Spinal cord (tissue), 10 donors: Measurements from ENCODE around the gene ZNF674. TPM values are rescaled to one million over a fixed set of nuclear protein-coding genes. Genes with fewer than 3 reads are reported as not detected.

Experiments used
- DNase-seq, 6 donors: peaks; one replicate each; pipeline versions ENCODE4 v3.0.0 to v3.0.0-alpha.2; 2013 to 2015; ENCODE audit warnings: low spot score in 6 of 6, low read depth in 4 of 6
- H3K27ac ChIP-seq: one replicate; pipeline ENCODE4 v1.5.1; 2013; ENCODE audit warnings: low read depth, low read length, control low read depth
- H3K27me3 ChIP-seq: one replicate; pipeline ENCODE4 v1.6.1; 2013; ENCODE audit warnings: low read length; ENCODE audit not compliant: control insufficient read depth, insufficient read depth
- H3K36me3 ChIP-seq: one replicate; pipeline ENCODE4 v1.6.1; 2013; ENCODE audit warnings: low read length; ENCODE audit not compliant: control insufficient read depth, insufficient read depth
- H3K4me1 ChIP-seq: one replicate; pipeline ENCODE4 v1.6.1; 2013; ENCODE audit warnings: low read length; ENCODE audit not compliant: control insufficient read depth, insufficient read depth
- H3K4me3 ChIP-seq: one replicate; pipeline ENCODE4 v1.5.1; 2013; ENCODE audit warnings: low read depth, low read length, control low read depth
- H3K9me3 ChIP-seq: one replicate; pipeline ENCODE4 v1.6.1; 2013; ENCODE audit warnings: low read length; ENCODE audit not compliant: control insufficient read depth, insufficient read depth
- WGBS: methylation state at CpG from one replicate; pipeline ENCODE4 v1.1.5; 2013; ENCODE audit warnings: missing lambda C conversion rate; ENCODE audit not compliant: insufficient coverage; 5-methylcytosine and 5-hydroxymethylcytosine counted together
- polyA plus RNA-seq, 2 donors: library from polyadenylated mRNA; unstranded; fragments of 120-200 nt; gene quantifications; one replicate each; pipeline ENCODE4 v1.2.1, GENCODE V29; 2013; ENCODE audit not compliant: insufficient read length in 2 of 2
- total RNA-seq, 2 donors: library from RNA; depleted of rRNA in 1 of 2; stranded (reverse); fragments of 120-200 nt in 1 of 2; fragments of >200 nt in 1 of 2; gene quantifications; one replicate each; pipeline versions ENCODE4 v1.2.3 to v1.2.4, GENCODE V29; 2013 to 2014
- donor health status: healthy.

The ZNF674 gene
- total and polyA plus RNA-seq, 4 donors: 7.0 to 7.8 (median 7.2) TPM

DNA sequence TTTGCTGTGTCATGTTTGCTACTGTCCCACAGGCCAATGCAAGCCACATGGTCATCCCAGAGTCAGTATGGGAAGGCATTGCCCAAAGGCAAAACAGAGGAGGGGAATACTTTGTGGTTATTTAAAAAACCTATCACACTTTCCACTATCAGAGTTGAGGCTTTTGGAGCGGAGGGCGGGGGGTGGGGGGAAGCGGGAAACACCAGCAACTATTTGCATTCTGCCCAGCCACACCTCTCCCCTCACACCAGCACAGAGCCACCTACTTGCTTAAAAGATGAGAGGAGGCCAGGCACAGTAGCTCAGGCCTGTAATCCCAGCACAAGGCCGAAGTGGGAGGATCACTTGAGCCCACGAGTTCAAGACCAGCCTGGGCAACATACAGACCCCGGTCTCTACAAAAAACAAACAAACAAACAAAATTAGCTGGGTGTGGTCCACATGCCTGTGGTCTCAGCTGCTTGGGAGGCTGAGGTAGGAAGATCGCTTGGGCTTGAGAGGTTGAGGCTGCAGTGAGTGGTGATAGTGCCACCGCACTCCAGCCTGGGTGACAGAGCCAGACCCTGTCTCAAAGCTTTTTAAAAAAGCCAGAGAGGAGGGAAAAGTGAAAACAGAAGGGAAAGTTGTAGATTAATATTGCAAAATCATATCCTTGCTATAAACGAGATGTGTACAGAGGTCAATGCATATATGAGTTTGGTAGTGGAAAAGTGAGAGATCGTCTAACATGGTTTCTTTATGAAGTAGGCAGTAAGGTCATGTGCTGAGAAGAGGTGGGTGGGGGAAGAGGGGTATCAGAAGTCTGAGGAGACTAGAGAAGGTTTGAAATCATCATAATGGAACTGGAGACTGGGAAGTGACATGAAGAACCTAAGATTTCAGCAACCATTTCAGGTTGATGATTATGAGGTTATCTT lies 26.5 kb upstream of the ZNF674 start:
- H3K36me3 ChIP-seq: no peaks in the 10 kb centered on the region
- H3K27ac ChIP-seq: no peak overlapping the region
- no peak for DNase-seq
- no peak overlapping the region for H3K4me3 ChIP-seq
- H3K9me3 ChIP-seq: no peaks in the 10 kb centered on the region
- H3K27me3 ChIP-seq: peaks cover 5% of the 10 kb centered on the region
- 80% methylated on average over 6 of the region's 10 CpGs for WGBS
- H3K4me1 ChIP-seq: no peaks in the 10 kb centered on the region

DNA sequence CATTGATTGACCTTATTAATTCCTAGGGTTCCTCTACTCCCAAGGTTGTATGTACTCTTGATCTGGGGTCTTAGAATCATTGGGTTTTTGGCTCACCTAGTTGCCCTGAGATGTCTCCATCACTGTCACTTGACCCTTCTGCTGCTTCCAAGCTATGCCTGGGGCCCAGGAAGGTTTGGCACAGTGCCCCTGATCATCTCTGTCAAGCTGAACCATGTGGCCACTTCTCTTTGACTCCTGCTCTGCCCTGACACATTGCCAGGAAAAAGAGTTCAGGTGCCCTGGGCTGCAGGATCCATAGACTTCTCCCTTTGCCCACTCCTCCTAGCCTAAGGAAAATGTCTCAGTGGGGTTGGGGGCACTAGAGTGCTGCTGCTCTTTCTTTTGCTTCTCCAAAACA lies 24.4 kb upstream of the ZNF674 start:
- Histone ChIP-seq H3K27ac (no peak overlapping the region), H3K9me3 (no peaks in the 10 kb centered on the region), H3K27me3 (peaks cover 2% of the 10 kb centered on the region), H3K36me3 (no peaks in the 10 kb centered on the region), H3K4me1 (no peaks in the 10 kb centered on the region), H3K4me3 (no peak overlapping the region)
- DNase-seq: no peak

DNA sequence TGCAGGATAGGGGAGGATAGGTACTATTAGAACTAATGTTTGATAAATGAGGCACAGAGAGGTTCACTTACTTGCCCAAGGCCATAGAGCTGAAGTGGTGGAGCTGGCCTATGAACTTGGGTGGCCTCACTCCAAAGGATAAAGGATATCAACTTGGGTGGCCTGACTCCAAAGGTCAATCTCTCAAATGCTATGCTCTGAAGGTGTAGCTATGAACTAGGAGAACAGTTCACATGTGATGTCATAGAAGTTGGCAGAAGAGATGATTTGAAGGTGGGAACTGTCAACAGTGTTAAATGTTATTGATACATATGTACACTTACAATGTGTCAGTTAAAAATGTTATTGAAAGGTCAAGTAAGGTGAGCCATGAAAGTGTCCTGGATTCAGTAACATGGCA lies 22.2 kb upstream of the ZNF674 start:
- H3K4me1 ChIP-seq: no peaks in the 10 kb centered on the region
- no peak for DNase-seq
- H3K27me3 ChIP-seq: no peaks in the 10 kb centered on the region
- no peak overlapping the region for H3K27ac ChIP-seq
- no peaks in the 10 kb centered on the region for H3K36me3 ChIP-seq
- no peaks in the 10 kb centered on the region for H3K9me3 ChIP-seq
- H3K4me3 ChIP-seq: no peak overlapping the region

DNA sequence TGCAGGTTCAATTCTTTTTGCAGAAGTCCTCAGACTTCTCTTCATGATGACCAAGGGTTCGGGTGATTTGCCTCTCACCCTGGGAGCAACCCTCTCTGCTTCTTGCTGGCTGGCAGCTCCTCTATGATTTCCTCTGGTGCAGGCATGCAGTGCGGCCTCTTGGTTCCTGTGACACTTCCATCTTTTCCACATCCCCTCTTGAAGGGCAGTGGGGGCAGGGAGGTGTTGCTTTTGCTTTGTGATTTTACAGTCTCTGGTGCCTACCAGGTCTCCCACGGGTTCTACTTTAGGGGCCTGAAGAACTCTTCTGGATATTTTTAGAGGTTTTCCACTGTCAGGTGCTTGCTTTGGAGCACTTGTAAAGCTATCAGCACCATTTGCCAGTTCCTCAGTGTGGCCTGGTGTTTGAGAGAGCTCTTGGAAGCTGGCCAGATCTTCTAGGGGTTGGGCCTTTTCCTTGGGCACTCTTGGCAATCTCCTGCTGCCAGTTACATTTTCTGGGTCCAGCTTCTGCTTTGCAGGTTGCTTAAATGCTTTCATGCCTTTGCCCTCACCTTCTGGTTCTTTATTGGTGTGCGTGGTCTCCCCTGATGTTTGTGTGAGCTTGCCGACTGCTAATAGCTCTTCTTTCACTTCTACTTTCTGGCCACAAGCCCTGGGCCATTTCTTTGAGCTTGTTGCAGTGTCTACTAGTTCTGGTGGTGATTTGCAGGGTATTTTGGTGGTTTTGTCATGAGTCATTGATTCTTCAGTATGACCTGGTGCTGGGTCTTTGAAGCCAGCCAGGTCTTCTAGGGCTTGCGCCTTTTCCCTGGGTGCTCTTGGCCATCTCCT lies 16.8 kb upstream of the ZNF674 start:
- WGBS: 67% methylated on average over 4 of the region's 6 CpGs
- H3K4me1 ChIP-seq: no peaks in the 10 kb centered on the region
- H3K27ac ChIP-seq: no peak overlapping the region
- peak in 1 of 6 donors; percentile 29 for DNase-seq
- H3K9me3 ChIP-seq: no peaks in the 10 kb centered on the region
- no peaks in the 10 kb centered on the region for H3K36me3 ChIP-seq
- H3K27me3 ChIP-seq: no peaks in the 10 kb centered on the region
- no peak overlapping the region for H3K4me3 ChIP-seq

DNA sequence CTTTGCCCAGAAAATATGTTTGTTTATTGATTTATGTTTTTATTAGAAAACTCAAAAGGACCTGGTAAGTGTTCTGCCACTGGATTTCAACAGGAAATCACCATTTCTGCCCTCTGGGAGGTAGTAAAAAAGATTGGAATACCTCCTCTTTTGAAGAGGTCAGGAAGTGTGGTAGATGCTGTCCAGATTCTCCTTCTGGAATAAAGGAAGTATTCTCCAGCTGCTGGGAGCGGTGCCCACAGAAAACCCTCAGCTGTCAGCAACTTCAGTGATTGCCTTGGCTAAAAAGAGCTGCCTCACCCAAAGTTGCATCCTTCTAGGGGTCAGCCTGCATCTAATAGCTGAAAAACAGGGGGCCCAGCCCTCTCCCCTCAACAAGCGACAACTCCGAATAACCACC lies 13.8 kb upstream of the ZNF674 start:
- Histone ChIP-seq H3K4me3 (no peak overlapping the region), H3K27me3 (no peaks in the 10 kb centered on the region), H3K27ac (no peak overlapping the region), H3K9me3 (no peaks in the 10 kb centered on the region), H3K4me1 (no peaks in the 10 kb centered on the region), H3K36me3 (no peaks in the 10 kb centered on the region)
- 80% methylated on average over 3 of the region's 3 CpGs for WGBS
- DNase-seq: no peak

DNA sequence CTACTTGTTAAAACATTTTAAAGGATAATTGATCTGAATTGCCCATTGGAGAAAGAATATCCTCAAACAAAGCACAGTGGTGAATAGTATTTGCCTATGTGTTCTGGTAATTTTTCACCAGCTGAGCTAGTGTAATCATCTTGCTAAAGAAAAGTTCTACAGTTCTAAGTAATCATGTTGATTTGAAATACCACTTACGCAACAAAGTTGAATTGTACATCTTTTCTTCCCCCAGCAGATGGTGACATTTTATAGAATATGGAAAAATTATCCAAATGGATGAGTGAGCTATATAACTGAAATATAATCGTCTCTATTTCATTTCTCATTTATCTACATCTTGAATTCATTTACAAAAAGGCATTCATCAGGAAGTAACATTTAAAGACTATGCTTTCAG lies 9.7 kb upstream of the ZNF674 start:
- no CpG with 5 or more reads among the region's 2 CpGs for WGBS
- peak in 2 of 6 donors; percentile 38 to 58 for DNase-seq
- Histone ChIP-seq H3K4me3 (no peak overlapping the region), H3K27me3 (no peaks in the 10 kb centered on the region), H3K36me3 (no peaks in the 10 kb centered on the region), H3K4me1 (no peaks in the 10 kb centered on the region), H3K9me3 (no peaks in the 10 kb centered on the region), H3K27ac (no peak overlapping the region)

DNA sequence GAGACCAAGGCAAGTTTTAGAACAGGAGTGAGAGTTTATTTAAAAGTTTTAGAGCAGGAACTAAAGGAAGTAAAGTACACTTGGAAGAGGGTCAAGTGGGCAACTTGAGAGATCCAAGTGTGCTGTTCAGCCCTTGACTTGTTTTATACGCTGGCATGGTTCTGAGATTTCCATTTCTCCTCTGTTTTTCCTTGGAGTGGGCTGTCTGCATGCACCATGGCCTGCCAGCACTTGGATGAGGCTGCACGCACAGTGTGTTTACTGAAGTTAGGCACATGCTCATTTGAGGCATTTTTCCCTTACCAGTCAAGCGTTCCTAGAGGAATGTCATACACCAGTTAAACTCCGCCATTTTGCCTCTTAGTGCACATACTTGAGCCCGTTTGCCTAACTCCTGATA lies 8.7 kb upstream of the ZNF674 start:
- 74% methylated on average over 5 of the region's 5 CpGs for whole genome bisulfite sequencing
- H3K27me3 ChIP-seq: no peaks in the 10 kb centered on the region

DNA sequence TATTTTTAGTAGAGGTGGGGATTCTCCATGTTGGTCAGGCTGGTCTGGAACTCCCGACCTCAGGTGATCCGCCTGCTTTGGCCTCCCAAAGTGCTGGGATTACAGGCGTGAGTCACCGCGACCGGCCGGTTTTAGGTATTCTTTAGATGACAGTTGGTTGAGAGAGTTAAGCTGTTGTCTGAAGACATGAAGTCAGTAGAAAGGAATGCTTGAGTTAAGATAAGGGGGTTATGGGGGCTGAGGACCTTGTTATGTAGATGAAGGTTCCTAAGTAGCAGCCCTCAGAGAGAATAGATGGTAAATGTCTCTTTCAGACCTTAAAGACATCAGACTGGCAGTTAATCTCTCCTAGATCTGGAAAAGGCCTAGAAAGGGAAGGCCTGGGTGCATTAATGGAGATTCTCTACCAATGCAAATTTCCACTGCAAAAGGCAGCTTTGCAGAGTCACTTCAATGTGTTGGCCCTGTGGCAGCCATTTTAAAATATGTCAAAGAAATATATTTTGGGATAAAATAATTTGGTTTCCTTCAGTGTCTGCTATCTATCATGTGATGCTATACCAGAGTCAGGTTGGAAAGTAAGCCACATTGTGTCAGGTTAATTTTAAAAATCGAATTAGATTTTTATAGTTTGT lies 6.4 kb upstream of the ZNF674 start:
- H3K4me3 ChIP-seq: no peak overlapping the region
- WGBS: 74% methylated on average over 7 of the region's 8 CpGs
- no peak overlapping the region for H3K27ac ChIP-seq
- no peaks in the 10 kb centered on the region for H3K9me3 ChIP-seq
- no peaks in the 10 kb centered on the region for H3K36me3 ChIP-seq
- no peaks in the 10 kb centered on the region for H3K27me3 ChIP-seq
- DNase-seq: no peak
- H3K4me1 ChIP-seq: no peaks in the 10 kb centered on the region

More for the DNA sequence above, 8.7 kb upstream of the ZNF674 start:
- Histone ChIP-seq H3K4me1 (no peaks in the 10 kb centered on the region), H3K36me3 (no peaks in the 10 kb centered on the region), H3K27ac (no peak overlapping the region), H3K9me3 (no peaks in the 10 kb centered on the region), H3K4me3 (no peak overlapping the region)
- no peak for DNase-seq

DNA sequence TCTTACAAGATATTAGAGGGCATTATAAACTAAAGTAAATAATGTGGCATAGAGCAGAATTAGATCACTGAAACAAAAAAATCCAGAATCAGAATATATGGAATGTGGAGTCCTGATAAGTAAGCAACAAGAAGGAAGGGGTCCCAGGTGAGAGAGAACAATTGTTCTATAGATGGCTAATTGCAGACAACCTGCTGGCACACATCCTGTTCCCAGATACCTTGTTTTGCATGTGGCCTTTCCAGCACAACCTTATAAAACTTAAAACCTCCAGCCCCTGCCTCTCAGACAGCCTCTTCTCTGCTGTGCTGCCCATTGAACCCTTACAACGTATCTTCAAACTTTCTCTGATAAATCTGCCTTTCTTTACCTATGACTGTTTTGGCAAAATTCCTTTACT lies 4.7 kb upstream of the ZNF674 start:
- Histone ChIP-seq H3K4me3 (no peak overlapping the region), H3K4me1 (no peaks in the 10 kb centered on the region), H3K36me3 (no peaks in the 10 kb centered on the region), H3K27ac (no peak overlapping the region), H3K9me3 (no peaks in the 10 kb centered on the region), H3K27me3 (no peaks in the 10 kb centered on the region)
- no peak for DNase-seq
- WGBS: 89% methylated on average over 1 of the region's 1 CpG
